Upper lobe of left lung (tissue), 6 donors: ENCODE measurements around the gene TAGLN2. TPM values are rescaled to one million over a fixed set of nuclear protein-coding genes. Genes with fewer than 3 reads are reported as not detected.

Experiments used
- ATAC-seq, 2 donors: fragments of 200-7000 bp; cut with Tn5 transposase; one replicate each; pipeline ENCODE4 v1.9.1; 2022; ENCODE audit warnings: mild to moderate bottlenecking in 2 of 2, moderate library complexity in 2 of 2; ENCODE audit not compliant: low FRiP score in 2 of 2
- DNase-seq, 2 donors: peaks; one replicate each; pipeline ENCODE4 v3.0.0-alpha.2; 2019 to 2020
- H3K27ac ChIP-seq, 4 donors: fragments of 200-600 bp; sonication (generic); one replicate each; pipeline ENCODE4 v1.5.1; 2016 to 2019
- H3K27me3 ChIP-seq, 4 donors: fragments of 200-600 bp; sonication (generic); one replicate each; pipeline ENCODE4 v1.5.1; 2017 to 2019
- H3K36me3 ChIP-seq, 4 donors: fragments of 200-600 bp; sonication (generic); one replicate each; pipeline ENCODE4 v1.5.1; 2016 to 2019
- H3K4me1 ChIP-seq, 4 donors: fragments of 200-600 bp; sonication (generic); one replicate each; pipeline ENCODE4 v1.5.1; 2018 to 2019
- H3K4me3 ChIP-seq, 4 donors: fragments of 200-600 bp; sonication (generic); one replicate each; pipeline ENCODE4 v1.5.1; 2017 to 2019; ENCODE audit warnings: mild to moderate bottlenecking in 2 of 4, moderate library complexity in 1 of 4
- H3K9me3 ChIP-seq, 4 donors: fragments of 200-600 bp; sonication (generic); one replicate each; pipeline ENCODE4 v1.5.1; 2018 to 2019
- CTCF ChIP-seq, 6 experiments: fragments of 450-650 bp in 4 of 6; fragments of 200-600 bp in 2 of 6; sonication (generic) in 2 of 6; IDR thresholded peaks; one replicate each; pipeline ENCODE4 v1.5.1; 2016 to 2019; ENCODE audit warnings: antibody characterized with exemption in 6 of 6
- EP300 ChIP-seq, 4 donors: sonication (generic); formaldehyde crosslinking; IDR thresholded peaks; one replicate each; pipeline ENCODE4 v1.5.1; 2017; ENCODE audit warnings: antibody characterized with exemption in 4 of 4, control low read depth in 2 of 4
- POLR2A ChIP-seq, 4 donors: fragments of 450-650 bp; IDR thresholded peaks; one replicate each; pipeline ENCODE4 v1.5.1; 2016 to 2017; ENCODE audit warnings: antibody characterized with exemption in 4 of 4, mild to moderate bottlenecking in 2 of 4
- POLR2AphosphoS5 ChIP-seq, 2 donors: sonication (generic); formaldehyde crosslinking; IDR thresholded peaks; one replicate each; pipeline ENCODE4 v1.5.1; 2017; ENCODE audit warnings: antibody characterized with exemption in 2 of 2
- WGBS, 2 donors: methylation state at CpG; one replicate each; pipeline ENCODE4 v1.1.5; 2017 to 2018; 5-methylcytosine and 5-hydroxymethylcytosine counted together
- total RNA-seq, 6 donors: library from RNA; depleted of rRNA in 4 of 6; stranded (reverse); fragments of >200 nt in 4 of 6; gene quantifications; one replicate each; pipeline versions ENCODE4 v1.1.0 to v1.2.1, GENCODE V29; 2016 to 2021
- donor health status: DM: no; HTN: no; CAD: no; lungs with moderate emphysema.
- donor health status: DM: no; HTN: yes; CAD: no; lungs with severe emphysema.

TAGLN2 gene
- total RNA-seq, 6 donors from 2014 or later = 167 to 1,014 (median 605) TPM

- H3K9me3 ChIP-seq = no peaks in the 10 kb centered on the region
- H3K27ac ChIP-seq = no peak overlapping the region
- DNase-seq (peak in 1 of 2 donors; percentile 82), ATAC-seq (peak in 1 of 2 donors; percentile 37)
- H3K36me3 ChIP-seq = no peaks in the 10 kb centered on the region
- 57 to 62% methylated on average over 6 of the region's 6 CpGs for WGBS, 2 donors
- peak in 1 of 2 donors; percentile 14 for TF ChIP-seq POLR2AphosphoS5 (IDR thresholded peaks at IDR 0.05)
- TF ChIP-seq EP300 (IDR thresholded peaks at IDR 0.05) = no peak
- no peak overlapping the region for H3K4me3 ChIP-seq
- H3K4me1 ChIP-seq = peaks cover 3 to 12% (median 10%) of the 10 kb centered on the region in 4 donors
- no peaks in the 10 kb centered on the region for H3K27me3 ChIP-seq
Measured at GRCh38 chr1:159881622-159882526, 43.4 kb downstream of the TAGLN2 start.

GRCh38 chr1:159880430-159880829 is 44.9 kb downstream of the TAGLN2 start:
- no peaks in the 10 kb centered on the region for H3K27me3 ChIP-seq
- H3K4me1 ChIP-seq = peaks cover 3 to 12% (median 10%) of the 10 kb centered on the region in 4 donors
- ATAC-seq (no peak), DNase-seq (no peak)
- H3K9me3 ChIP-seq = no peaks in the 10 kb centered on the region
- TF ChIP-seq POLR2A (IDR thresholded peaks at IDR 0.05) = no peak
- TF ChIP-seq EP300 (IDR thresholded peaks at IDR 0.05) = no peak
- no peak for TF ChIP-seq POLR2AphosphoS5 (IDR thresholded peaks at IDR 0.05)
- TF ChIP-seq CTCF (IDR thresholded peaks at IDR 0.05) = no peak
- H3K27ac ChIP-seq = peak overlapping the region in 1 of 4 donors; percentile 24
- 70 to 84% methylated on average over 3 of the region's 3 CpGs for WGBS, 2 donors
- no peak overlapping the region for H3K4me3 ChIP-seq
- H3K36me3 ChIP-seq = no peaks in the 10 kb centered on the region

- WGBS, 2 donors = 65 to 77% methylated on average over 4 of the region's 4 CpGs
- ATAC-seq (no peak), DNase-seq (no peak)
- peak in 1 of 4 donors; percentile 3 for TF ChIP-seq EP300 (IDR thresholded peaks at IDR 0.05)
- no peak for TF ChIP-seq CTCF (IDR thresholded peaks at IDR 0.05)
- TF ChIP-seq POLR2AphosphoS5 (IDR thresholded peaks at IDR 0.05) = no peak
- no peak for TF ChIP-seq POLR2A (IDR thresholded peaks at IDR 0.05)
- Histone ChIP-seq H3K9me3 (no peaks in the 10 kb centered on the region), H3K36me3 (no peaks in the 10 kb centered on the region), H3K4me3 (no peak overlapping the region), H3K27ac (peak overlapping the region in 1 of 4 donors; percentile 24), H3K27me3 (no peaks in the 10 kb centered on the region), H3K4me1 (peaks cover 3 to 12% (median 10%) of the 10 kb centered on the region in 4 donors)
Measured at GRCh38 chr1:159879977-159880376, 45.3 kb downstream of the TAGLN2 start.

- WGBS, 2 donors = 91 to 92% methylated on average over 3 of the region's 3 CpGs
- no peak for TF ChIP-seq POLR2A (IDR thresholded peaks at IDR 0.05)
- no peak for TF ChIP-seq POLR2AphosphoS5 (IDR thresholded peaks at IDR 0.05)
- TF ChIP-seq CTCF (IDR thresholded peaks at IDR 0.05) = no peak
- TF ChIP-seq EP300 (IDR thresholded peaks at IDR 0.05) = no peak
- no peak overlapping the region for H3K4me3 ChIP-seq
- DNase-seq = no peak
- no peaks in the 10 kb centered on the region for H3K27me3 ChIP-seq
- H3K4me1 ChIP-seq = peaks cover 3 to 12% (median 10%) of the 10 kb centered on the region in 4 donors
- no peaks in the 10 kb centered on the region for H3K9me3 ChIP-seq
- no peaks in the 10 kb centered on the region for H3K36me3 ChIP-seq
- no peak for ATAC-seq
- H3K27ac ChIP-seq = no peak overlapping the region
Measured at GRCh38 chr1:159879136-159879535, 46.2 kb downstream of the TAGLN2 start.

- no peaks in the 10 kb centered on the region for H3K36me3 ChIP-seq
- H3K27ac ChIP-seq = no peak overlapping the region
- H3K27me3 ChIP-seq = no peaks in the 10 kb centered on the region
- H3K4me1 ChIP-seq = peaks cover 3 to 12% (median 10%) of the 10 kb centered on the region in 4 donors
- no peaks in the 10 kb centered on the region for H3K9me3 ChIP-seq
- DNase-seq = no peak
- ATAC-seq = no peak
- H3K4me3 ChIP-seq = no peak overlapping the region
- no peak for TF ChIP-seq EP300 (IDR thresholded peaks at IDR 0.05)
- 85 to 89% methylated on average over 6 of the region's 6 CpGs for WGBS, 2 donors
Measured at GRCh38 chr1:159877695-159878444, 47.4 kb downstream of the TAGLN2 start.
